ENCODE results near the gene EML4. TPM values are rescaled to one million over a fixed set of nuclear protein-coding genes. Genes with fewer than 3 reads are reported as not detected.

Gene EML4
- total RNA-seq, 1 experiment from 2014 or later, result 107 TPM

- DNase-seq (ENCODE audit: low read depth, low spot score), result no peak
- TF ChIP-seq POLR2AphosphoS5 (IDR thresholded peaks at IDR 0.05; ENCODE audit: low read depth, low read length) (no peak), TCF7L2 (IDR thresholded peaks at IDR 0.05; ENCODE audit: low read depth, low read length) (no peak), SIN3A (IDR thresholded peaks at IDR 0.05; ENCODE audit: borderline replicate concordance, insufficient read depth, low read depth, low read length) (no peak)
- TF ChIP-seq, protein P1, sequence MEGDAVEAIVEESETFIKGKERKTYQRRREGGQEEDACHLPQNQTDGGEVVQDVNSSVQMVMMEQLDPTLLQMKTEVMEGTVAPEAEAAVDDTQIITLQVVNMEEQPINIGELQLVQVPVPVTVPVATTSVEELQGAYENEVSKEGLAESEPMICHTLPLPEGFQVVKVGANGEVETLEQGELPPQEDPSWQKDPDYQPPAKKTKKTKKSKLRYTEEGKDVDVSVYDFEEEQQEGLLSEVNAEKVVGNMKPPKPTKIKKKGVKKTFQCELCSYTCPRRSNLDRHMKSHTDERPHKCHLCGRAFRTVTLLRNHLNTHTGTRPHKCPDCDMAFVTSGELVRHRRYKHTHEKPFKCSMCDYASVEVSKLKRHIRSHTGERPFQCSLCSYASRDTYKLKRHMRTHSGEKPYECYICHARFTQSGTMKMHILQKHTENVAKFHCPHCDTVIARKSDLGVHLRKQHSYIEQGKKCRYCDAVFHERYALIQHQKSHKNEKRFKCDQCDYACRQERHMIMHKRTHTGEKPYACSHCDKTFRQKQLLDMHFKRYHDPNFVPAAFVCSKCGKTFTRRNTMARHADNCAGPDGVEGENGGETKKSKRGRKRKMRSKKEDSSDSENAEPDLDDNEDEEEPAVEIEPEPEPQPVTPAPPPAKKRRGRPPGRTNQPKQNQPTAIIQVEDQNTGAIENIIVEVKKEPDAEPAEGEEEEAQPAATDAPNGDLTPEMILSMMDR (IDR thresholded peaks at IDR 0.05), result no peak
- intact Hi-C loops (cut with micrococcal nuclease; ENCODE audit: unreplicated experiment) (no loop called here), in situ Hi-C loops (cut with HindIII; ENCODE audit: low pct_unique_long_range_greater_than_20kb, low sequenced_read_pairs) (no loop called here)
- ChIA-PET CTCF (interaction anchor here (0.6 kb wide), 1 partner anchor 394 kb away, joined by 3 read pairs; no protein-coding TSS in a partner anchor), POLR2A (no interaction called here)
- Histone ChIP-seq H3K27ac (ENCODE audit: low read length) (no peak overlapping the region), H3K27me3 (ENCODE audit: control insufficient read depth, insufficient read depth, low read length) (no peaks in the 10 kb centered on the region), H3K4me3 (ENCODE audit: low read depth in 2 of 2, low read length in 2 of 2) (no peak overlapping the region), H3K36me3 (ENCODE audit: control insufficient read depth, insufficient read depth, low read length) (no peaks in the 10 kb centered on the region), H3K9me3 (ENCODE audit: control insufficient read depth, insufficient read depth, low read depth, low read length) (no peaks in the 10 kb centered on the region), H3K4me1 (ENCODE audit: control insufficient read depth, insufficient read depth, low read length) (peaks cover 48% of the 10 kb centered on the region)
- BruUV-seq (replicated peaks), result no TSS peak
- no peak; the same call in 1 of the 2 replicates for ATAC-seq
Measured at GRCh38 chr2:42220566-42220965, 51.4 kb downstream of the EML4 start.

DNA sequence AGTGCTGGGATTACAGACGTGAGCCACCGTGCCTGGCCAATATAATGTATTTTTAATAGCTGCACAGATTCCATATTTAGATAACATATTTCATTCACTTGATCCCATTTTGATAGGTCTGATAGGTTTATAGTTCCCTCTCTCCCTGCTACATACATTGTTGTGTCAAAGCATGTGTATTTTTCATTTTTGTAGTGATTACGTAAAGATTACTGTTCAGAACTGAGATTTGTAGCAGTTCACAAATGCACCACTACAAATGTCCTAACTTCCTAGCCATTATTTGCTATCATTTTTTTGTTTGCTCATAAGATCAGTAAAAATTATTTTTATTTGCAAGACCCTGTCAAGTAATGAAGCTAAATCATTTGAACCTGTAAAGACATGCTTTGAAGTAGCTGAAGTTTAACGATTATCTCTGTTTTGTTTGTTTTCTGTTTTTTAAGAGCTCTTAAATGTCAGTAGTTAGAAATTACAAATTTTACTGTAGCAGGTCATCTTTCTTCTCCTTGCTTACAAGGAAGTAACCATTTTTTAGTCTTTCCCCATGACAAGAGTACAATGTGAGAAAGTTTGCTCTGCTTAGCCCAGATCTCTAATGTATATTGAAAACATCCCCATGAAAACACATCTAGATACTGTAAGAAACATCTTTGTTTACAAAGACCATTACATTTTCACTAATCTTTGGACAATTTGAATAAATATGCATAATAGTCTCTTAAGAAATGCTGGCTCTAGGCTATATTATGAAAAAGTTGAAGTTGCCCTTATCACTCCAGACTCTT, 54.1 kb downstream of the EML4 start:
- in situ Hi-C loops (cut with HindIII; ENCODE audit: low pct_unique_long_range_greater_than_20kb, low sequenced_read_pairs) (no loop called here), intact Hi-C loops (cut with micrococcal nuclease; ENCODE audit: unreplicated experiment) (no loop called here)
- no peak overlapping the region for H3K4me3 ChIP-seq (ENCODE audit: low read depth in 2 of 2, low read length in 2 of 2)
- TF ChIP-seq, protein P1 (IDR thresholded peaks at IDR 0.05), result no peak
- TF ChIP-seq, protein P2, sequence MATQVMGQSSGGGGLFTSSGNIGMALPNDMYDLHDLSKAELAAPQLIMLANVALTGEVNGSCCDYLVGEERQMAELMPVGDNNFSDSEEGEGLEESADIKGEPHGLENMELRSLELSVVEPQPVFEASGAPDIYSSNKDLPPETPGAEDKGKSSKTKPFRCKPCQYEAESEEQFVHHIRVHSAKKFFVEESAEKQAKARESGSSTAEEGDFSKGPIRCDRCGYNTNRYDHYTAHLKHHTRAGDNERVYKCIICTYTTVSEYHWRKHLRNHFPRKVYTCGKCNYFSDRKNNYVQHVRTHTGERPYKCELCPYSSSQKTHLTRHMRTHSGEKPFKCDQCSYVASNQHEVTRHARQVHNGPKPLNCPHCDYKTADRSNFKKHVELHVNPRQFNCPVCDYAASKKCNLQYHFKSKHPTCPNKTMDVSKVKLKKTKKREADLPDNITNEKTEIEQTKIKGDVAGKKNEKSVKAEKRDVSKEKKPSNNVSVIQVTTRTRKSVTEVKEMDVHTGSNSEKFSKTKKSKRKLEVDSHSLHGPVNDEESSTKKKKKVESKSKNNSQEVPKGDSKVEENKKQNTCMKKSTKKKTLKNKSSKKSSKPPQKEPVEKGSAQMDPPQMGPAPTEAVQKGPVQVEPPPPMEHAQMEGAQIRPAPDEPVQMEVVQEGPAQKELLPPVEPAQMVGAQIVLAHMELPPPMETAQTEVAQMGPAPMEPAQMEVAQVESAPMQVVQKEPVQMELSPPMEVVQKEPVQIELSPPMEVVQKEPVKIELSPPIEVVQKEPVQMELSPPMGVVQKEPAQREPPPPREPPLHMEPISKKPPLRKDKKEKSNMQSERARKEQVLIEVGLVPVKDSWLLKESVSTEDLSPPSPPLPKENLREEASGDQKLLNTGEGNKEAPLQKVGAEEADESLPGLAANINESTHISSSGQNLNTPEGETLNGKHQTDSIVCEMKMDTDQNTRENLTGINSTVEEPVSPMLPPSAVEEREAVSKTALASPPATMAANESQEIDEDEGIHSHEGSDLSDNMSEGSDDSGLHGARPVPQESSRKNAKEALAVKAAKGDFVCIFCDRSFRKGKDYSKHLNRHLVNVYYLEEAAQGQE (IDR thresholded peaks at IDR 0.05; ENCODE audit: insufficient read depth in 1 of 2, low read depth in 2 of 2, low read length in 1 of 2), result no peak
- peak; percentile 91 for TF ChIP-seq TCF7L2 (IDR thresholded peaks at IDR 0.05; ENCODE audit: low read depth, low read length)
- POLR2A ChIA-PET, result no interaction called here
- ATAC-seq, result no peak
- peak overlapping the region; percentile 60 for H3K27ac ChIP-seq (ENCODE audit: low read length)
- no peak for DNase-seq (ENCODE audit: low read depth, low spot score)
- no peaks in the 10 kb centered on the region for H3K27me3 ChIP-seq (ENCODE audit: control insufficient read depth, insufficient read depth, low read length)
- BruUV-seq (replicated peaks), result no TSS peak
- peaks cover 38% of the 10 kb centered on the region for H3K4me1 ChIP-seq (ENCODE audit: control insufficient read depth, insufficient read depth, low read length)
- no peaks in the 10 kb centered on the region for H3K36me3 ChIP-seq (ENCODE audit: control insufficient read depth, insufficient read depth, low read length)
- H3K9me3 ChIP-seq (ENCODE audit: control insufficient read depth, insufficient read depth, low read depth, low read length), result no peaks in the 10 kb centered on the region
- CTCF ChIA-PET, result no interaction called here

Data from Panc1 (cell line).